HEK293T (cell line): ENCODE results near the gene PTPN2.

Experiments
- ELF4 ChIP-seq: fragments of 450-650 bp; IDR thresholded peaks from 2 replicates; pipeline ENCODE4 v1.6.1; 2017; ENCODE audit warnings: antibody characterized with exemption
- FOXK2 ChIP-seq: fragments of 450-650 bp; IDR thresholded peaks from 2 replicates; pipeline ENCODE4 v1.6.1; 2016; ENCODE audit warnings: mild to moderate bottlenecking
- SUZ12 ChIP-seq: fragments of 450-650 bp; IDR thresholded peaks from 2 replicates; pipeline ENCODE4 v1.6.1; 2016; ENCODE audit warnings: mild to moderate bottlenecking

- TF ChIP-seq ELF4 (no peak), FOXK2 (no peak), SUZ12 (no peak)
Observed at GRCh38 chr18:12862467-12862866, 21.6 kb downstream of the PTPN2 start.
